ENCODE results near the gene CFAP299. TPM values are rescaled to one million over a fixed set of nuclear protein-coding genes. Genes with fewer than 3 reads are reported as not detected.

The CFAP299 gene
- total and polyA plus RNA-seq, 2 of the 8 experiments (the other 6 are each of a cell fraction or from before 2014, with no cell fraction given) = not detected

GRCh38 chr4:80409809-80410208, 74.3 kb downstream of the CFAP299 start (continued):
- TF ChIP-seq SAP30 (IDR thresholded peaks at IDR 0.05; ENCODE audit: insufficient read depth, insufficient replicate concordance, low read length) = no peak
